OCI-LY3 (cell line): ENCODE results near the gene SLC25A13.

ENCODE experiments used
- EZH2phosphoT487 ChIP-seq: fragments of 200-600 bp; shearing (Covaris generic); IDR thresholded peaks from 2 replicates; pipeline ENCODE4 v1.6.1; 2018; ENCODE audit warnings: antibody characterized with exemption, mixed run types, low read depth
- TF ChIP-seq, protein P1 (sequence below): fragments of 200-600, 300-600 bp; sonication (generic); IDR thresholded peaks from 2 replicates; pipeline ENCODE4 v1.5.1; 2014; ENCODE audit warnings: antibody characterized with exemption, low read length, low read depth

DNA sequence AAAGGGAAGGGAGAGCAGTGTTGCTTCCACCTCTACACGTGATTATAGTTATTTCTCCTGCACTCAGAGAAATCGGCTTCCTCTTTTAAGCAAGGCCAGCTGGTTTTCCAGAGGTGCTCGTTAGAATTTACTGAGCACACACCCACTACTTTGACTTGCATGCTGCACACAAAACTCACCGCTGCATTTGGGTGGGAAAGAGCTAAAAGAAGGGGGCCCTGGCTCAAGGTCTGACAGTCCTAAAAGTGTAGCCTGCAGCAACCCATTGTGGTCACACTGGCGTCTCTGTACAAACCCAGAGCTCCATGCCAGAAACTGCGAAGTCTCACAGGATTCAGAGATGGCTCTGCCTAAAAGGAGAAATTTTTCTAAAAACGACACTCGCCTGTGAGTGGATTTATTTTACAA lies 133.7 kb downstream of the SLC25A13 start:
- TF ChIP-seq, protein P1, sequence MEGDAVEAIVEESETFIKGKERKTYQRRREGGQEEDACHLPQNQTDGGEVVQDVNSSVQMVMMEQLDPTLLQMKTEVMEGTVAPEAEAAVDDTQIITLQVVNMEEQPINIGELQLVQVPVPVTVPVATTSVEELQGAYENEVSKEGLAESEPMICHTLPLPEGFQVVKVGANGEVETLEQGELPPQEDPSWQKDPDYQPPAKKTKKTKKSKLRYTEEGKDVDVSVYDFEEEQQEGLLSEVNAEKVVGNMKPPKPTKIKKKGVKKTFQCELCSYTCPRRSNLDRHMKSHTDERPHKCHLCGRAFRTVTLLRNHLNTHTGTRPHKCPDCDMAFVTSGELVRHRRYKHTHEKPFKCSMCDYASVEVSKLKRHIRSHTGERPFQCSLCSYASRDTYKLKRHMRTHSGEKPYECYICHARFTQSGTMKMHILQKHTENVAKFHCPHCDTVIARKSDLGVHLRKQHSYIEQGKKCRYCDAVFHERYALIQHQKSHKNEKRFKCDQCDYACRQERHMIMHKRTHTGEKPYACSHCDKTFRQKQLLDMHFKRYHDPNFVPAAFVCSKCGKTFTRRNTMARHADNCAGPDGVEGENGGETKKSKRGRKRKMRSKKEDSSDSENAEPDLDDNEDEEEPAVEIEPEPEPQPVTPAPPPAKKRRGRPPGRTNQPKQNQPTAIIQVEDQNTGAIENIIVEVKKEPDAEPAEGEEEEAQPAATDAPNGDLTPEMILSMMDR, result no peak
- TF ChIP-seq EZH2phosphoT487, result no peak
